Eye (tissue), 1 donor: Measurements from ENCODE around the gene CYB561D2.

Source experiments
- DNase-seq: peaks from one replicate; pipeline ENCODE4 v3.0.0-alpha.2; 2015

The CYB561D2 gene

GRCh38 chr3:50342813-50343633 lies 7.6 kb upstream of the CYB561D2 start:
- DNase-seq: no peak

DNA sequence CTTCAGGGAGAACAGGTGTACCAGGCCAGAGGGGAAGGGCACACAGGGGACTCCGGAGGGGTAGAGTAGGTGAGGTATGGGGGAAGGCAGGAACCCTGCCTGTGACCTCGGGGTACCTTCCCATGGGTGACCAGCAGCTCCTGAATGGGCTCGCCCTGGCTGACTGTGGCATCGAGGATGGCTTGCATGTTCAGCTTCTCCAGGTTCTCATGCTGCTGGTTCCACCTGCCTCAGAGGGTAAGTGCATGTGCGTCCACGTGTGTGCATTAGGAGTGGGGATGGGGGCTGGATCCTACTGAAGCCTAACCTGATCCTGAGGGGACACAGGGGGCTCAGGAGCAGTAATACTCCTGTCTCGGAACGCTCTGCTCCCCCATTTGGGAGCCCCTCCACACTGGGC lies 5.7 kb upstream of the CYB561D2 start:
- DNase-seq: no peak

- DNase-seq: peak; percentile 83
Measured at GRCh38 chr3:50345586-50346234, 5.0 kb upstream of the CYB561D2 start, which contains the start of gene ZMYND10. Gene ZMYND10 (minus strand): TSS chr3:50345732. CDS start chr3:50345579, 153 bp downstream.

GRCh38 chr3:50347187-50347813 lies 3.4 kb upstream of the CYB561D2 start:
- peak; percentile 93 for DNase-seq

- no peak for DNase-seq
Measured at GRCh38 chr3:50350213-50350526, 492 bp upstream of the CYB561D2 start.

DNA sequence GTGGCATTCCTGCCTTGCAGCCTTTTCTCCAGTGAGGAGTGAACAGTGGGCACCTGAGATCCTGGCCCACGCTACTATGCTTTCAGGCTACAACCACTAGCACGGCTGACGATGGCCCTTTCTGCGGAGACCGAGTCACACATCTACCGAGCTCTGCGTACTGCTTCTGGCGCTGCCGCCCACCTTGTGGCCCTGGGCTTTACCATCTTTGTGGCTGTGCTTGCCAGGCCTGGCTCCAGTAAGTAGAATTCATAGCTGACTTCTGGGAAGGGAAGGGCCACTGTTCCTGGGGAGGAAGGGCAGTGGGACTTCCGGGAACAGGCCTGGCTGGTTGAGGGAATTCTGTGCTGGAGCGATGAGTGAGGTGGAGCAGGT lies 648 bp downstream of the CYB561D2 start:
- no peak for DNase-seq

DNA sequence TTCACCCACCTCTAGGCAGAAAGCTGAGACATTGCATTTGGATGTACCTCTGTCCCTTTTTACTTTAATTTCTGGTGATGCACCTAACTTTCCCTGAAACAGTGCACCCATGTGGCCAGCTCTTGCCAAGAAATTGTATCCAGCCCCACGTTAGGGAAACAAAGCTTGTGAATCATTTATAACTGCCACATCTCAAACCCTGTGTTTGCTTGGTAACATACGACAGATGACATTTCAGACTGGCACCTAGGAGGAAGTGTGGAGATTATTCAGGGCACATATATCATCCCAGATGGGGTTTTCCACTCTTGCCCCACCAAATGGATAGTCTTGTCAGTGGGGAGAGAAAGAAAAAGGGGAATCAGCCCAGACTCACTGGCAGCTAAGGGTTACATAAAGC lies 2.1 kb downstream of the CYB561D2 start:
- no peak for DNase-seq

- DNase-seq: no peak
Measured at GRCh38 chr3:50353245-50354004, 2.8 kb downstream of the CYB561D2 start.

GRCh38 chr3:50354186-50354764 lies 3.6 kb downstream of the CYB561D2 start:
- no peak for DNase-seq

GRCh38 chr3:50354850-50355249 lies 4.2 kb downstream of the CYB561D2 start:
- DNase-seq: no peak

DNA sequence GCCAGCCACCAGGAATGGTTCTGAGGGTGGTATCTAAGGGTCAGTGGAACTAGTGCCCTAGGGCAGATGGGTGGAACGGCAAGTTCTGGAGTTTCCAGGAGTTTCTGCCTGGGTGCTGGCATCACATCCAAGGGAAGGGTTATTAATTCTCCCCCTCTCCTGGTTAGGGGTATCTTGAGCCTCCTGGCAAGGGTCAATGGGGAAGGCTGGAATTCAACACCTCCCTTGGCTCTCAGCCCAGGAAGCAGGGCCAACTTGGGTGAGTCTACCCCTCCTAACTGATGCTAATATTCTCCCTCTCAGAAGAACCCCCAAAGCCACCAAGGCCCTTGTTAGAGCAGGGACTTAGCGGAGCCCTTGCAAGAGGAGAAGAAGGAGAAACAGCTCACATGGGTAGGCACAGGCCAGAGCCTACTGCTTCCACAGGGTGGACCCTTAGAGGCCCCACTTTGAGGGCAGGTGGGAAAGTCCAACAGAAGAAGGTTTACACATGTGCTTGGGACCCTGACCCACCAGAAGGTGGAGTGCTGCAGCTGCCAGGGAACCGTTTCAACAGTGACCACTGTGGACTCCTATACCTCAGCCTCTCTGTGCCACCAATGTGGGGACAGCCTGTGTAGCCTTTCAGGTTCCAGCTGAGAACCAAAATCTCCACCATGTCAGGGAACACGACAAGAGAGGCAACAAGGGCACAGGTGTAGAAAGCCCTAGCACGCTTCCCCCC lies 5.3 kb downstream of the CYB561D2 start:
- no peak for DNase-seq

DNA sequence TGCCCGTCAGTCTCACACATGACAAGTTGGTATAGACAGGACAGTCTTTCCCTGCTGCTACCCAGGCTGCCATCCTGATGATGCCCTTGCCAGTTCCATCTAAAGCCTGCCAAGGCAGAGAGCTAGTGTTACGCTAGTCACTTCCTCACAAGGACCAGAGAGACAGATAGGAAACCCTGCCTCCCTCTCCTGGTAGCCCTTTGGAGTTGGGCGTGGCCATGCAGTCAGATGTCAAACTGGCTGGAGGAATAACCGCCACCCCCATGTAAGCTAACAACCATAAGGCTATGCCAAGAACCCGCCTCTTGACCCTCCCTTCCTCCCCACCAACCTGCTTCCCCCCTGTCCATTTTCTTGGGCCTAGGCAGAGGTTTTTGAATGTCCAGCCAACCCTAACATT lies 5.9 kb downstream of the CYB561D2 start:
- DNase-seq: no peak

GRCh38 chr3:50357481-50357880 lies 6.8 kb downstream of the CYB561D2 start:
- DNase-seq: no peak

GRCh38 chr3:50358355-50358910 lies 7.8 kb downstream of the CYB561D2 start:
- peak; percentile 0 for DNase-seq

DNA sequence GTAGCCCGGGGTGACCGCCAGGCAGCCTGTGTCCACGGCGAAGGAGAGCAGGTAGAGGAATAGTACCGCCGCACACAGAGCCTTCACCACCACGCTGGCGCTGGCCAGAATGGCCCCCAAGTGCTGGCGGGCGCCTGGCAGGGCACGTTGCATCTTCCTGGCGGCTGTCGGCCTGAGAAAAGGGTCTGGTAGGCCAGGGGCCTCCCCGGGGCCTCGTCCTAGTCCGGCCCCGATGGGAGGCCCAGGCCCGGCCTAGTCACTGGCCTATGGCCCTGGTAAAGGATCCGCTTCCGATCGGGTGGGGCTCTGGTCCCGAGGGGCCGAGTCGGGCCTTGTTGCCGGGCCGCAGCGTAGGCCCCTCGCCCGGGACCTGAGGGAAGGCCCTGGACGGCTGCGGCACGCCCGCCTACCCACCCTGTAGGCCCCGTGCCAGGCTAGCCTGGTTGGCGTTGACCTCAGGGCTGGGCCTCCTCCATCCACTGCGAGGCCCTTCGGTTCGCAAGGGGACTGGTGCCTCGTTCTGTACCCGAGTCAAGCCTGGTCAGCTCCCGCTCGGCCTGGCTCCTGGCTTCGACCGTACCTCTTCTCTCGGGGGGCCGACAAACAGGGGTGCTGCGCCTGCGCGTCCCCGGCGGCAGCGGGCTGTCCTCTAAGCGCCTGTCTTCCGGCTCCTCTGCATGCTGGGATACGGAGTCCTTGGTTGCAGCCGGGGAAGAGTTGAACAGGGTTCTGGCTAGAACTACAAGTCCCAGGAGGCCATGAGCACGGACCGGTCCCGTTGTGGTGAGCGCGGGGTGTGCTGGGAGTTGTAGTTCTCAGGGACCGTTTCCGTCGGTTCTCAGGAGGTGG lies 8.5 kb downstream of the CYB561D2 start, which contains the start of gene TMEM115:
Gene TMEM115, minus strand, starts transcription at position 611 of the 849 bp plus-strand sequence. Its CDS starts 458 bp downstream, at position 153.
- DNase-seq: peak; percentile 99

GRCh38 chr3:50359760-50360110 lies 9.1 kb downstream of the CYB561D2 start:
- no peak for DNase-seq

DNA sequence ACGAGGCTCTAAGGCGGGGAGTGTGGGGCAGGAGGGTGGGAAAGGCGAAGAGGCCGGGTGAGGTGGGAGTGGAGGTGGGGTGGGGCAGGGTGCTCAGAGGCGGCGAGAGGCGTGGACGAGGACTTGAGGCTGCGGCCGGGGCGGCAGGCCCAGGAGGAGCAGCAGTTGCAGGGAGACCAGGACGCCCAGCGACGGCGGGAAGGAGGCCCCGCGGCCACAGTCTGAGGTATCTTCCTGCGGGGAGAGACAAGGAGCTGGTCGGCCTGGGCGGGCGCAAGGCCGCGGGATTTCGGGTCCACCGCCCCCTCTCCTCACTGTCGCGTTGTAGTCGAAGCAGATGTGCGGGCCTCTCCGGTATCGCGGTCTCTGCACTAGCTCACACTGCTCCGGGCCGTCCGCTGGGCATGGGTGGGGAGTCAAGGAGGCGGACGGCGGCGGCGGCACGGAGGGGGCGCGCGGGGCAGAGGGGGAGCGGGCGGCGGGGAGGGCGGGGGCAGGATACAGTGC lies 14.0 kb downstream of the CYB561D2 start:
- peak; percentile 79 for DNase-seq

- DNase-seq: peak; percentile 88
Measured at GRCh38 chr3:50365080-50365841, 14.6 kb downstream of the CYB561D2 start.

- no peak for DNase-seq
Measured at GRCh38 chr3:50365842-50366220, 15.2 kb downstream of the CYB561D2 start.
